ENCODE data around the gene GGT6. TPM values are rescaled to one million over a fixed set of nuclear protein-coding genes. Genes with fewer than 3 reads are reported as not detected.
A peak's percentile ranks its signal among the peaks of the same experiment; 100 is the strongest.

Gene GGT6
- polyA plus RNA-seq, 1 donor (not counting 4 experiments of a cell fraction or from before 2014, with no cell fraction given) = 0.93 TPM

- H3K27ac ChIP-seq (ENCODE audit: control insufficient read depth, insufficient read depth, low read length) = no peak overlapping the region
- peaks cover 19% of the 10 kb centered on the region for H4K20me1 ChIP-seq (ENCODE audit: control insufficient read depth, extremely low read depth, insufficient read depth, low read length)
- H3K4me1 ChIP-seq (ENCODE audit: control insufficient read depth, extremely low read depth, insufficient read depth, low read length) = peaks cover 7% of the 10 kb centered on the region
- H2AFZ ChIP-seq (ENCODE audit: control insufficient read depth, low read length) = no peak overlapping the region
- no peaks in the 10 kb centered on the region for H3K9me3 ChIP-seq (ENCODE audit: control insufficient read depth, low read depth, low read length)
- H3K9ac ChIP-seq (ENCODE audit: control insufficient read depth, extremely low read depth, insufficient read depth, low read length) = no peak overlapping the region
- FAIRE-seq (no peak), DNase-seq (ENCODE audit: low read depth, low spot score) (no peak)
- no peaks in the 10 kb centered on the region for H3K9me1 ChIP-seq (ENCODE audit: control insufficient read depth, extremely low read depth, insufficient read depth, low read length)
- peaks cover 46 to 53% of the 10 kb centered on the region in 2 experiments for H3K36me3 ChIP-seq (ENCODE audit: control insufficient read depth in 2 of 2, extremely low read depth in 1 of 2, insufficient read depth in 2 of 2, low read length in 2 of 2)
- dilution Hi-C loops (cut with MboI; ENCODE audit: extremely low pct_ligation_motif_present, low sequenced_read_pairs) = no loop called here
- H3K27me3 ChIP-seq (ENCODE audit: control insufficient read depth, extremely low read depth, insufficient read depth, low read length) = no peaks in the 10 kb centered on the region
- H3K4me3 ChIP-seq (ENCODE audit: control insufficient read depth in 2 of 3, extremely low read depth in 1 of 3, insufficient read depth in 2 of 3, low read depth in 1 of 3, low read length in 3 of 3) = no peak overlapping the region
- no peak overlapping the region for H3K4me2 ChIP-seq (ENCODE audit: control insufficient read depth, extremely low read depth, insufficient read depth, low read depth, low read length)
- TF ChIP-seq EZH2 (IDR thresholded peaks at IDR 0.05; ENCODE audit: low read length) (no peak), CTCF (optimal IDR thresholded peaks at IDR 0.05 in 1 of 3, IDR thresholded peaks at IDR 0.05 in 1 of 3, conservative IDR thresholded peaks at IDR 0.05 in 1 of 3; ENCODE audit: extremely low read depth in 1 of 3, insufficient read depth in 2 of 3, low read length in 3 of 3) (peak in 1 of 3 experiments; percentile 21)
- H3K79me2 ChIP-seq (ENCODE audit: control insufficient read depth, insufficient read depth, low read length) = no peaks in the 10 kb centered on the region
Measured at GRCh38 chr17:4541328-4542002, 18.9 kb downstream of the GGT6 start.

DNA sequence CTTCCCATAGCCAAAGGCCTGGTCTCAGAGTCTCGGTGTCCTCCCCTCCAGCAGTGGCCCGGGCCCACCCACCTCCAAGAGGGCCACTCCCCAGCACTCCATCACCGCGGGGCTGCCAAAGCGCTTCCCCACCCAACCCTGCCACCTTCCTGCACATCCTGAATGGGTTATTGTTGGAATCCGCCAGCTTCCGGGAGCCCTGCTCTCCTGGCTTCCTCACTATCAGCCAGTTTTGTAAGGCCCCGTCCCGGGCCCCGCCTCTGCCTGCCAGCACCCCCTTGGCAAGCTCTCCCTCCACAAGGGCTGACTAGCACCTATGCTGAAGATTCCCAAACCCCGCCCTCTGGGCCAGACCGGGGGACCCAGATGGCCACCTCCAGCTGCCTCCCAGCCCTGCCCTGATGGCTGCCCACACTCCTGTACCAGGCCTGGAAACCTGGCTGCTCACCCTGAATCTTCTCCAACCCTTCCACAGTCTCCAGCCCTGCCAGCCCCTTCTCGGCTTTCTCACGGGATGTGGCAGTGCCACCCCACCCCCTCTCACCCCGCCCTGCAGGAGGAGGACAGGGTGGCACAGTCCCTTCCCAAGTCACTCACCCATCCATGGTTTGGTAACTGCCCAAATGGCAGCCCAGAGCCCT is 19.6 kb downstream of the GGT6 start:
- FAIRE-seq (no peak), DNase-seq (ENCODE audit: low read depth, low spot score) (no peak)
- Histone ChIP-seq H3K4me3 (ENCODE audit: control insufficient read depth in 2 of 3, extremely low read depth in 1 of 3, insufficient read depth in 2 of 3, low read depth in 1 of 3, low read length in 3 of 3) (no peak overlapping the region), H3K27me3 (ENCODE audit: control insufficient read depth, extremely low read depth, insufficient read depth, low read length) (no peaks in the 10 kb centered on the region), H3K9me1 (ENCODE audit: control insufficient read depth, extremely low read depth, insufficient read depth, low read length) (no peaks in the 10 kb centered on the region), H3K9ac (ENCODE audit: control insufficient read depth, extremely low read depth, insufficient read depth, low read length) (no peak overlapping the region), H3K9me3 (ENCODE audit: control insufficient read depth, low read depth, low read length) (no peaks in the 10 kb centered on the region), H2AFZ (ENCODE audit: control insufficient read depth, low read length) (no peak overlapping the region), H3K4me1 (ENCODE audit: control insufficient read depth, extremely low read depth, insufficient read depth, low read length) (peaks cover 7% of the 10 kb centered on the region), H3K4me2 (ENCODE audit: control insufficient read depth, extremely low read depth, insufficient read depth, low read depth, low read length) (no peak overlapping the region), H4K20me1 (ENCODE audit: control insufficient read depth, extremely low read depth, insufficient read depth, low read length) (peaks cover 19% of the 10 kb centered on the region), H3K36me3 (ENCODE audit: control insufficient read depth in 2 of 2, extremely low read depth in 1 of 2, insufficient read depth in 2 of 2, low read length in 2 of 2) (peaks cover 46 to 50% of the 10 kb centered on the region in 2 experiments), H3K79me2 (ENCODE audit: control insufficient read depth, insufficient read depth, low read length) (no peaks in the 10 kb centered on the region), H3K27ac (ENCODE audit: control insufficient read depth, insufficient read depth, low read length) (no peak overlapping the region)
- TF ChIP-seq EZH2 (IDR thresholded peaks at IDR 0.05; ENCODE audit: low read length) (no peak), CTCF (optimal IDR thresholded peaks at IDR 0.05 in 1 of 3, IDR thresholded peaks at IDR 0.05 in 1 of 3, conservative IDR thresholded peaks at IDR 0.05 in 1 of 3; ENCODE audit: extremely low read depth in 1 of 3, insufficient read depth in 2 of 3, low read length in 3 of 3) (no peak)
- dilution Hi-C loops (cut with MboI; ENCODE audit: extremely low pct_ligation_motif_present, low sequenced_read_pairs) = no loop called here

Data from keratinocyte (primary cell).